Left lung (tissue), 10 donors: ENCODE results near the gene KIF5B. TPM values are rescaled to one million over a fixed set of nuclear protein-coding genes. Genes with fewer than 3 reads are reported as not detected.

Experiments
- ATAC-seq: fragments of 200-7000 bp; cut with Tn5 transposase; one replicate; pipeline ENCODE4 v1.9.1; 2020; ENCODE audit warnings: moderate library complexity
- DNase-seq, 4 donors: peaks; one replicate each; pipeline ENCODE4 v3.0.0-alpha.2; 2013 to 2020
- H3K27ac ChIP-seq, 2 donors: fragments of 200-600 bp; sonication (generic) in 1 of 2; one replicate each; pipeline versions ENCODE4 v1.5.0 to v1.8.0; 2020 to 2021
- H3K27me3 ChIP-seq, 2 donors: fragments of 200-600 bp; sonication (generic) in 1 of 2; one replicate each; pipeline versions ENCODE4 v1.5.0 to v1.8.0; 2020 to 2021
- H3K36me3 ChIP-seq, 2 donors: fragments of 200-600 bp; sonication (generic) in 1 of 2; one replicate each; pipeline versions ENCODE4 v1.5.0 to v1.8.0; 2020 to 2021
- H3K4me1 ChIP-seq, 2 donors: fragments of 200-600 bp; one replicate each; pipeline ENCODE4 v1.8.0; 2021
- H3K4me3 ChIP-seq, 2 donors: fragments of 200-600 bp; sonication (generic) in 1 of 2; one replicate each; pipeline versions ENCODE4 v1.5.0 to v1.8.0; 2020 to 2021; ENCODE audit warnings: mild to moderate bottlenecking in 1 of 2
- H3K9me3 ChIP-seq, 2 donors: fragments of 200-600 bp; sonication (generic) in 1 of 2; one replicate each; pipeline versions ENCODE4 v1.5.0 to v1.8.0; 2020 to 2021
- intact Hi-C, 2 donors: fragments of 100-400 bp; cut with DNase I; formaldehyde crosslinking; loops; one replicate each; pipeline versions ENCODE4 v1.11.2 to v1.14.2; 2022
- polyA plus RNA-seq, 6 donors: library from polyadenylated mRNA; unstranded; fragments of 120-200 nt; gene quantifications; one replicate each; pipeline ENCODE4 v1.2.1, GENCODE V29; 2013; ENCODE audit not compliant: insufficient read length in 6 of 6
- total RNA-seq, 2 donors: library from RNA; stranded (reverse); fragmentation: NEBNext Ultra II Directional; extraction: Animal tissue kit (Norgen Biotek cat#: 25700); gene quantifications; one replicate each; pipeline ENCODE4 v1.2.1, GENCODE V29; 2021
- TF ChIP-seq, protein P1 (sequence below), 2 donors: fragments of 200-600 bp; sonication (generic) in 1 of 2; IDR thresholded peaks; one replicate each; pipeline versions ENCODE4 v1.5.0 to v1.8.0; 2021; ENCODE audit warnings: antibody characterized with exemption in 2 of 2
- donor health status: DM: no; HTN: yes; CAD: no.
- donor health status: DM: no; HTN: no; CAD: no.

Gene KIF5B
- total and polyA plus RNA-seq, 8 donors: 99.4 to 179 (median 147) TPM

DNA sequence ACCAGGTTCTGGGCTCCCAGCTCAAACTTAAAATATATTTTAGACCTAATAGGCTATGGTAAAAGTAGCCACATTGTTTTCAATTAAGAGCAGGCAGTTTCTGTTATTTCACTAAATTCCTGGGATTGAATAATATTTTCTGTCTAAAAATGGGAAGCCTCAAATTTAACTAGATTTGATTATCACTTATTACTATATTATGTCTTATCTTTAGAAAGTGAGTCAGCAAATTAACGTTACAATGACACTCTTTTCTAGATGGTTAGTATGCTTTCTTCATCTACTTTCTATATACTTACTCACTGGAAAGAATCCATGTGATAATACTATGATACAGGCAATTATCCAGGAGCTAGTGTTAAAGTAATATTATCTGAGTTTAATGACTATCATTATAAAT, 27.5 kb downstream of the KIF5B start:
- no peaks in the 10 kb centered on the region for H3K9me3 ChIP-seq
- H3K4me3 ChIP-seq: no peak overlapping the region
- TF ChIP-seq, protein P1, sequence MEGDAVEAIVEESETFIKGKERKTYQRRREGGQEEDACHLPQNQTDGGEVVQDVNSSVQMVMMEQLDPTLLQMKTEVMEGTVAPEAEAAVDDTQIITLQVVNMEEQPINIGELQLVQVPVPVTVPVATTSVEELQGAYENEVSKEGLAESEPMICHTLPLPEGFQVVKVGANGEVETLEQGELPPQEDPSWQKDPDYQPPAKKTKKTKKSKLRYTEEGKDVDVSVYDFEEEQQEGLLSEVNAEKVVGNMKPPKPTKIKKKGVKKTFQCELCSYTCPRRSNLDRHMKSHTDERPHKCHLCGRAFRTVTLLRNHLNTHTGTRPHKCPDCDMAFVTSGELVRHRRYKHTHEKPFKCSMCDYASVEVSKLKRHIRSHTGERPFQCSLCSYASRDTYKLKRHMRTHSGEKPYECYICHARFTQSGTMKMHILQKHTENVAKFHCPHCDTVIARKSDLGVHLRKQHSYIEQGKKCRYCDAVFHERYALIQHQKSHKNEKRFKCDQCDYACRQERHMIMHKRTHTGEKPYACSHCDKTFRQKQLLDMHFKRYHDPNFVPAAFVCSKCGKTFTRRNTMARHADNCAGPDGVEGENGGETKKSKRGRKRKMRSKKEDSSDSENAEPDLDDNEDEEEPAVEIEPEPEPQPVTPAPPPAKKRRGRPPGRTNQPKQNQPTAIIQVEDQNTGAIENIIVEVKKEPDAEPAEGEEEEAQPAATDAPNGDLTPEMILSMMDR (IDR thresholded peaks at IDR 0.05): no peak
- intact Hi-C loops: no loop called here
- H3K27ac ChIP-seq: no peak overlapping the region
- DNase-seq (no peak), ATAC-seq (no peak)
- no peaks in the 10 kb centered on the region for H3K27me3 ChIP-seq
- peaks cover 0 to 24% of the 10 kb centered on the region in 2 donors for H3K4me1 ChIP-seq
- H3K36me3 ChIP-seq: peaks cover 5 to 95% of the 10 kb centered on the region in 2 donors

DNA sequence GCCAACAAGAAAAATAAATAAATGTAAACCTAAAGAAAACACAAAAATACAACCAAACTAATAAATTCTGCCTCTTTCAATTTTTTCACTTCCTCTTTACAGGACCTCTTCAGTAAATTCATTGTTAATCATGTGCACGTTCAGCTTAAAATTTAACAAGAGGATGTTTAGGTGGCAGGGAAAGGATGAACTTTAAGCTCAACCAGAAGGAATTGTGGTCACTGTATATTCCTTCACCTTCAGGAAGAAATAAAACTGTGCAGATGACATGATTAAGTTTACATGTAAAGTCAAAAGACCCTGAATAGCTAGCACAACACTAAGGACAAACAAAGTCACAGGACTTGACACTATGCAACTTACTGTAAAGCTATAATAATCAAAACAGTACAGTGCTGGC, 33.0 kb downstream of the KIF5B start:
- H3K36me3 ChIP-seq: peaks cover 3 to 95% of the 10 kb centered on the region in 2 donors
- H3K4me3 ChIP-seq: no peak overlapping the region
- intact Hi-C loops: no loop called here
- H3K4me1 ChIP-seq: no peaks in the 10 kb centered on the region
- DNase-seq: no peak
- no peak for ATAC-seq
- peak overlapping the region in 1 of 2 donors; percentile 28 for H3K27ac ChIP-seq
- H3K9me3 ChIP-seq: no peaks in the 10 kb centered on the region
- no peaks in the 10 kb centered on the region for H3K27me3 ChIP-seq
- TF ChIP-seq, protein P1 (IDR thresholded peaks at IDR 0.05): no peak

DNA sequence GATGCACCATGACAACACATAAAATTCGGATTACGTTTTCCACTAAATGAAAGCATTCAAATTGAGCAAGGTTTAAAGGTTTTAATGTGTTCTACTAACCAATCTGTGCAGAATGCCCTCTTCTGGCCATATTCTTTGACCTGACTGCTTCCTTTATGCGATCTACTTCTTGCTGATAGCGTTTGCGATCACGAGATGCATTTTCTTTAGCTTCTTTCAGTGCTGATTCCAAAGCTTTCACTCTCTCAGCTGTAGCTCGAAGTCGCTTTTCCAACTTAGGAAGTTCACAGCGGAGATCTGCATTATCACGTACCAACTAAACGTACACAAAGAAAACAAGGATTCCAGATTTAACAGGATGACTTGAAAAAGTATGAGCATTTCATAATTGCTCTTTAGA, 39.2 kb downstream of the KIF5B start:
- H3K4me3 ChIP-seq: no peak overlapping the region
- DNase-seq (no peak), ATAC-seq (no peak)
- H3K4me1 ChIP-seq: no peaks in the 10 kb centered on the region
- peaks cover 11 to 100% of the 10 kb centered on the region in 2 donors for H3K36me3 ChIP-seq
- H3K9me3 ChIP-seq: no peaks in the 10 kb centered on the region
- H3K27ac ChIP-seq: no peak overlapping the region
- intact Hi-C loops: no loop called here
- no peaks in the 10 kb centered on the region for H3K27me3 ChIP-seq
- TF ChIP-seq, protein P1 (IDR thresholded peaks at IDR 0.05): no peak

DNA sequence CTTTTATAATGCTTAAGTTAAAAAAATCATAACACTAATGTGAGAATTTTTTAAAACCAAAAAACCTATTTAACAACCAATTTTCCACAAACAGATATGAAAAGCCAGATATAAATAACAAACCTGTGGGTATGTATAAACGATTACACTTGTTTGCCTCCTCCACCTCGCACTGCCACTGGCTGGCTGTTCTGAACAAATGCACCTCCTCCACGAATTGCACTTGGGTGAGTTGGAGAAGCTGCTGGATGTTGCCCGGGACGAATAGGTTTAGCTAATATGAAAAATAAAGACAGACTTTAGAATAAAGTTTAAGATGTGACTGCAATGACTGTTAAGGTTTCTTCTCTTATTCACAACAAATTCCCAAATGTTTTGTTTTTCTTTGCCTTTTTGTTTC, 40.8 kb downstream of the KIF5B start:
- Histone ChIP-seq H3K9me3 (no peaks in the 10 kb centered on the region), H3K4me1 (no peaks in the 10 kb centered on the region), H3K36me3 (peaks cover 9 to 100% of the 10 kb centered on the region in 2 donors), H3K27me3 (no peaks in the 10 kb centered on the region), H3K27ac (no peak overlapping the region), H3K4me3 (no peak overlapping the region)
- DNase-seq: no peak
- ATAC-seq: no peak
- TF ChIP-seq, protein P1 (IDR thresholded peaks at IDR 0.05): no peak
- intact Hi-C loops: no loop called here

DNA sequence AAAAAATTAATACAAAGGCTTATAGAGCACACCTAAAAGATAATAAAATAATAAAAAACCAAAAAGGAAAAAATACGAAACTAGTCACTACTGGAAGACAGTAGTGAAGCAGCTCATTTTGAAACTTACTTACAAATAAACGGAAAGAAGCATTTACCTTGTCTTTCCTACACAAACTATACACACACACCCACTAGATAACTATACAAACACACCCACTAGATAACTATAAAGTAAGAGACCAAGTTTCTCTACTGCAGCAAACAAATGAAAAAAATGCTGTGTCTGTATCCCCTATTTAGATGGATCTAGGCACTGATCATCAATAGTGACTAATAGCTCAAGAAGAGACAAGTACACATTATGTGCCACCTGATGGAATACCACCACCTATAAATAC, 49.2 kb downstream of the KIF5B start:
- Histone ChIP-seq H3K9me3 (no peaks in the 10 kb centered on the region), H3K36me3 (peaks cover 0 to 56% of the 10 kb centered on the region in 2 donors), H3K27me3 (no peaks in the 10 kb centered on the region), H3K4me1 (no peaks in the 10 kb centered on the region), H3K4me3 (no peak overlapping the region), H3K27ac (no peak overlapping the region)
- no peak for DNase-seq
- intact Hi-C loops: loop anchor here in 1 of 2 donors (10.0 kb wide), 1 partner anchor 142 kb away; no protein-coding TSS in a partner anchor
- no peak for ATAC-seq
- TF ChIP-seq, protein P1 (IDR thresholded peaks at IDR 0.05): no peak
